GM19043 (cell line): ENCODE results near the gene MBTD1.
"Not testable (repeated sequence)": the region's sequence is repeated elsewhere in the genome, so short reads cannot be mapped to it uniquely, and the experiment has no call there.

Source experiments
- ATAC-seq: cut with Tn5 transposase; IDR thresholded peaks from one replicate; pipeline ENCODE4 v1.9.1; 2021; ENCODE audit warnings: low read depth; ENCODE audit not compliant: unreplicated experiment

Gene MBTD1

DNA sequence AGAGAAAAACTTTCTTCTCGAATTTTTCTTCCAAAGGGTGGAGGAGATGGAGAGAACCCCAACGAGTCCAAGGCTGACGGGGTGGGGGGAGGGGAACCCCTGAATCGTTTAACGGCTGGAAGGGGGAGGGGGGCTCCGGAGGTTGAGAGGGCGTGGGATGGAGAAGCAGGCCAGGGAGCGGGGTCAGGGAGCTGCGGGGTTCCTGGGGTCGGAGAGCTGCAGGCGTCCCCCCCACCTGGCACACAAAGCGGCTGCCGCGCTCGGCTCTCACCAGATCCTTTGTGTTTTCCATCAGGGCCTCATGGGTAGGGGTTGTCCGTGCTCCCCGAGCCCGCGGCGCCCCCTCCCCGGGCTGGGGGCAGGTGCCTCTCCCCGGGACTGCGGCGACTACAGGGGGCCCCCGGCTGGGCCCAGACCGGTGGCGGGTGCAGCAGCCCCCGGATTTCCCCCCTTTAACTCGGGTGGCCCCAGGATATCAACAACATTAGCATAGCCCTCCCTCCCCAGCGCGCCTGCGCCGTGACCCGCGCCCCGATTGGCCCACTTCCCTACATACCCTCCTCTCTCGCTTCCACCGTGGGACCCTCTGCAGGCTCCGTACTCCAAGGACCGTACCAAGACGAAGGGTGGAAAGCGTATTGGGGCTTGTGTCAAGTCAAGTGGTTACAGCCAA, at the start of gene MBTD1:
Gene MBTD1, minus strand, starts transcription at position 486 of the 673 bp plus-strand sequence. CDS start 34,888 bp downstream, outside the sequence.
- peak; percentile 79 for ATAC-seq

DNA sequence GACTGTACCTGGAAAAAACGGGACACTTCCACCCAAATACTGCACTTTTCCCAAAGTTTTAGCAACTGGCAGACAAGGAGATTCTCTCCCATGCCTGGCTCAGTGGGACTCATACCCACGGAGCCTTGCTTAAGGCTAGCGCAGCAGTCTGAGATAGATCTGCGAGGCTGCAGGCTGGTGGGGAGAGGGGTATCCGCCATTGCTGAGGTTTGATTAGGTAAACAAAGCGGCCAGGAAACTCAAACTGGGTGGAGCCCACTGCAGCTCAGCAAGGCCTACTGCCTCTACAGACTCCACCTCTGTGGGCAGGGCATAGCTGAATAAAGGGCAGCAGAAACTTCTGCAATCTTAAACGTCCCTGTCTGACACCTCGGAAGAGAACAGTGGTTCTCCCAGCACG, 45.3 kb upstream of the MBTD1 start:
- ATAC-seq, result no peak

DNA sequence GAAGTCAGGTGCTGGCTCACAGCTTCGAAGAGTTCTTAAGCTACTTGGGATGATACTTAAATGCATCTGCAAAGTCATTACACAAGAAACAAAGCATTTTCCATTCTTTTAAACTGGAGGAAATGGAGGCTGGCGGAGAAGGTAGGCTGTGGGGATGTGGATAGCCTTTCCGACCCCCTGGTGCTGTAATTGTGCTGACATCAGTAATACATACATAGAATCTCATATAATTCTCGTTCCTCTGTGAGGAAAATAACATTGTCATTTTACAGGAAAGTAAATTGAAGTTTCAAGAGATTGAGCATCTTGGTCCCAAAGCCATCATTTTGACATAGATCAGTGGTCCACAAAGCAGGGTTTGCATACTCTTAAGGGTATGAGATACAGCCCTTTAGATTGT, 40.0 kb upstream of the MBTD1 start:
- no peak for ATAC-seq

DNA sequence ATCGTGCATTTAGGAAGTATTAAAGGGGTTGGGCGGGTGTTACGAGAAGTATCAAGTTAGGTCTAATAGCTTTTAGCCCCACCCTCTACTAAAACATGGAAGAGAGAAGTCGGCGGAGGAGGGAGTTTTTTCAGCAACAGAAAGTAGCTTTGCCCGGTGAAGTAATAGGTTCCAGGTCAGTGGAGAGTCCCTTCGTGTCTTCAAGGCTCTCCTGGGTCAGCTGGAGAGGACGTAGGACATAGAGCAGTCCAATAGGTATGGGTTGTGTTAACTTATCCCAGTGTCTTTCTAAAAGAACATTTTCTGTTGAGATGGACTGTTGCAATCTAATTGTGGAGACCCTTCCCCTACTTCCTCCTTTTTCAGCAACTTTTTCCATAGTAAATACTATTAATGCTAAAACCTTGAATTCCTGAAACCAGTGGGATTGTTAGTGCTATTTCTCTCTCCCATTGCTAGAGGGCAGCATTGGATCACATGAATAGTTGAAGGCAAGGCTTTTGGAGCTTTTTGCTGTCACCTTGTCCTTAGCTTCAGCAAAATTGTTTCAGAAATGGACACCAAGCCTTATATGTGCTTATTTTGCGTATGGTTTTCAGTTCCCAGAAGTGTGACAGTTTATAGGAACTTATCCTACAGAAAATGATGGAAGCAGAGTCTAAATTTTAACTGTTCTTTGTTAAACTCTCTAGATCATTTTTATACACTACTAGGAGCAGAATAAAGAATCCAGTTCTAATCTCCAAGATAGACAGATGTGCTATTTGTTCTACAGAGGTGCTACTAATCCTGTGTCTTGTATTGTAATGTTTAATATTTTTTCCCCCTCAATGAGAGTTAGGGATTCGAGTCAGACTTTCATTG, 38.9 kb upstream of the MBTD1 start:
- no peak for ATAC-seq

DNA sequence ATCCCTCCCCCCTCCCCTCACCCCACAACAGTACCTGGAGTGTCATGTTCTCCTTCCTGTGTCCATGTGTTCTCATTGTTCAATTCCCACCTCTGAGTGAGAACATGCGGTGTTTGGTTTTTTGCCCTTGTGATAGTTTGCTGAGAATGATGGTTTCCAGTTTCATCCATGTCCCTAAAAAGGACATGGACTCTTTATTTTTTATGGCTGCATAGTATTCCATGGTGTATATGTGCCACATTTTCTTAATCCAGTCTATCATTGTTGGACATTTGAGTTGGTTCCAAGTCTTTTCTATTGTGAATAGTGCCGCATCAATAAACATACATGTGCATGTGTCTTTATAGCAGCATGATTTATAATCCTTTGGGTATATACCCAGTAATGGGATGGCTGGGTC, 34.5 kb upstream of the MBTD1 start:
- ATAC-seq, result not testable (repeated sequence)

DNA sequence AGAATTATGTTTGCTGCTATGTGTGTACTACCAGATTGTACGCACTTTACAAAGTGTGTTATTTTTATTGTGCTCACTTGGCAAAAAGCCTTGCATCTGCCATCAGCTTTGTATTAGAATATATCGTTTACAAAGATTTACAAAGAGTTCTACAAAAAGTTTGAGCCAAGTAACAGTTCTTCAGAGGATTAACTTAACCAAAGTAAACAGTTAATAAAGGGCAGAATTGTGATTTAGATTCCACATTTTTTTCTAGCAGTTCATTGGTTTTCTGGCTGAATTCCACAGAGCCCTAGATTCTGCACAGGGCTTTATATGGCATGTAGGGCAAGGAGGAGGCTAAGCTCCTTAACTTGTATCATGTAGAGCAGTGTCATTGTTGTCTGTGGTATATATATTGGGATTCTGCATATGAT, 29.9 kb upstream of the MBTD1 start:
- ATAC-seq, result no peak

DNA sequence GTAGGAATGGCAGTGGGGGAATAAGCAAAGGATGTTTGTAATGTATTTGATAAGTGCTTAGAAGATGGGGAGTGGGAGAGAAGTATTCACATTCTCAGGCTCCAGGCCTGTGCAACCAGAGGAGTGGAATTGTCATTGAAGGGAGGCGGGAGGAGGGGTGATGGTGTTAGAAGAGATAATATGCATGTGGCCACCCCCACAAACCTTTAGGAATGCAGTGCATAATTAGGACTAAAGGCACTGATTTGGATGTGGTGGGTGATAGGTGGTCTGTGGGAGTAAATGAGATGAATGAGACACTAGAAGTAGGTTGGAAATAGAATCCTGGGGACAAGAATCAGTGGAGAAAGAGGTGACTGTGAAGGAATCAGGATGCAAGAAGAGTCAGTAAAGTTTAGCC, 27.6 kb upstream of the MBTD1 start:
- no peak for ATAC-seq

DNA sequence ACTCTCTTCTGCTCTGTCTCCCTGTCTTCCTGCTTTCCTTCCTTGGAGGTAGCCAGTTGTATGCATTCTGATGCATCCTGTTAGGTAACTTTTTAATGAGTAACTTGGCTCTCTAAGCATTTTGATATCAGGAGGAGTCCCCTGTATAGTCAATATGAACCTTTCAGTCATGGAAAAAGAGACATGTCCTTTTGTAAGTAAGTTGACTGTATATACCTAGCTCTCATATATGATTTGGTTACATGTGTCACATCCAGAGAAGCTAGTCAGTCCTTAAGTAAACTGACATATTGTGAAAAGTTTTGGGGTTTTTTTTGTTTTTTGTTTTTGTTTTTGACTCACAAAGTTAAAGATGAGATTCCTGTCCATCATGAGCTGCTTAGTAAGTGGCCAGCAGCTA, 19.3 kb upstream of the MBTD1 start:
- ATAC-seq, result no peak

DNA sequence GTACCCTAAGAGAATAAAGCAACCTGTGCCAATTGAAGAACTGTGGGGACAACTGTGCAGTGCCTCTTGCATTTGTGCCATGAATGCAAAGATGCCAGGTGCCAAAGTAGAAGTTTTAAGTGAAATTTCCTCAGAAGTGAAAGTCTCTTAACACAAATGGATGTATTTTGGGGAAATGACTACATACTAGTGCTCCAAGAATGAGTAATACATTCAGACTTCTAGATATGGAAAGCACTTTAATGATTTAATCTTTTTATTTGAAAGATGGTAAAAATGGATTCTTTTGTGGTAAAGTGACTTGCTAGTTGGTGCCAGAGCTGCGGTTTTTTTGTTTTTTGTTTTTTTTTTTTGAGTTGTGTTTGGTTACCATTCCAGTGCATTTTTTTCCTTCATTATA, 15.5 kb upstream of the MBTD1 start:
- no peak for ATAC-seq

DNA sequence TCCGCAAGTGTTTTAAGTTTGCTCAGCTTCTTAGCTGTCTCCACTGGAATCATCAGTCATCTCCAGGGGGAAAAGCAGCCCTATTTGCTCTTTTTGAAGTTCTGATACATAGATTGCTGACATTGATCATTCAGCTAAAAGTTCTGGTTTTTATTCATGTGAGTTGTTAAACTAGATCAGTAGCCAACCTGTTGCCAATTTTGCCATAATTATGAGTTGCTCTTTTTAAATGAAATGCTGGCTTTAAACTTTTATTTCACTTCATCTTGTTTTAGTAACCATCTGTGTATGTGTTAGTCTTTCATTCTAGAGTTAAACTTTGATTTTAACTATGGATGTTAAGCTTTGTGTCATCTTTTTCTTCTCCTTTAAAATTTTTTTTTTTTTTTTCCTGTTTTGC, 13.0 kb upstream of the MBTD1 start:
- no peak for ATAC-seq

DNA sequence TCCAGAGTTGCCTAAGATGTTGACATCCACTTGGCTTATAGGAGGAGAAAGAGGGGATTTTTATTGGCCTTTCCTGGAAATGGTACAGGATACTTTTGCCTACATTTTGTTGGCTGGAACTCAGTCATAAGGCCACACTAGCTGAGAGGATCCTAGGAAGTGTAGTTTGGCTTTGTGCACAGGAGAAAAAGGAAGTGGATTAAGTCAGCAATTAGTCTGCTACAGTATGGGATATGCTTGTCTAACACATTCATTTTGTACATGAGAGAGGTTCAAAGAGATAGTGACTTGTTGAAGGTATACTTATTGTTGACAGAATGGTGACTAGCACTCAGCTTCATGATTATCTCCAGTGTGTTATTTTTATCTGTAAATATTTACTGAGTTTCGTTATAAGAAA, 10.8 kb upstream of the MBTD1 start:
- no peak for ATAC-seq

DNA sequence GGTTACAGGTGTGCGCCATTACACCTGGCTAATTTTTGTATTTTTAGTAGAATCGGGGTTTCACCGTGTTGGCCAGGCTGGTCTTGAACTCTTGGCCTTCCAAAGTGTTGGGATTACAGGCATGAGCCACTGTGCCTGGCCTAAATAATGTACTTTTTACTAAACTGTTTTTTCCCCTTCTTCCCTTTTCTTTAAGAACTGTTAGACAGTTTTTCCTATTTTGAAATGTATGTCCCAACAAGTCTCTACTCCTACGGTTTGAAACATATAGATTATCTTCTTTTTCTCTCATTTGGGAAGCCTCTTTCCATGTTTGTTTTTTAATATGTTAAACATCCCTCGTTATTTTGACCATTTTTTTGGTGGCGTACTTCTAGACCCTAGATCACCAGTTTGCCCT, 10.1 kb upstream of the MBTD1 start:
- ATAC-seq, result no peak

DNA sequence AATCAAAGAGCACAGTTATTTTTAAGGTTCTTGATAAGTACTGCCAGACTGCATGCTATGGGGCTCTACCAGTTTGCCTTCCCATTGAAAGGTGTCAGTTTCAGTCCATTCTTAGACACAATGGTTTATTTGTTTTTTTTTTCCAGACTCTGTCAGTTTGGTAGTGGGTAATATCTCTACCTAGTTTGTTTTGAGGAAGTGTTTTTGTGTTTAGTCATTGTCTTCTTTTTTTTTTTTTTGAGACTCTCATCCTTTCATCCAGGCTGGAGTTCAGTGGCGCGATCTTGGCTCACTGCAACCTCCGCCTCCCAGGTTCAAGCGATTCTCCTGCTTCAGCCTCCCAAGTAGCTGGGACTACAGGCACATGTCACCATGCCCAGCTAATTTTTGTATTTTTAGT, 4.6 kb upstream of the MBTD1 start:
- ATAC-seq, result not testable (repeated sequence)

DNA sequence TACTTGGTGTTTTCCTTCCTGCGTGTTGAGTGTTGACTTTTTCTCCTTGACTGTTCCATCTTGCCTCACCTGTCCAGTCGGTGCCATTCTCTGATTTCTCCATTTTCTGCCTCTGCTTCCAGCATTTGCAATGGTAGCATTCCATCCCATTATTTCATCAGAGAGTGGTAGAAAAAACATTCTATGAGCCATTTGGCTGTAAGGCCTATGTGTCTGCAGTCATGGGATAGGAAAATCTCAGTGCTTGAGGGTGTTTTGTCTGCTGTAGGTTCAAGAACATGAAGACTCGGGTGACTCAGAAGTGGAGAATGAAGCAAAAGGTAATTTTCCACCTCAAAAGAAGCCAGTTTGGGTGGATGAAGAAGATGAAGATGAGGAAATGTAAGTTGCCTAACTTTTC, 3.2 kb upstream of the MBTD1 start:
- ATAC-seq, result no peak

DNA sequence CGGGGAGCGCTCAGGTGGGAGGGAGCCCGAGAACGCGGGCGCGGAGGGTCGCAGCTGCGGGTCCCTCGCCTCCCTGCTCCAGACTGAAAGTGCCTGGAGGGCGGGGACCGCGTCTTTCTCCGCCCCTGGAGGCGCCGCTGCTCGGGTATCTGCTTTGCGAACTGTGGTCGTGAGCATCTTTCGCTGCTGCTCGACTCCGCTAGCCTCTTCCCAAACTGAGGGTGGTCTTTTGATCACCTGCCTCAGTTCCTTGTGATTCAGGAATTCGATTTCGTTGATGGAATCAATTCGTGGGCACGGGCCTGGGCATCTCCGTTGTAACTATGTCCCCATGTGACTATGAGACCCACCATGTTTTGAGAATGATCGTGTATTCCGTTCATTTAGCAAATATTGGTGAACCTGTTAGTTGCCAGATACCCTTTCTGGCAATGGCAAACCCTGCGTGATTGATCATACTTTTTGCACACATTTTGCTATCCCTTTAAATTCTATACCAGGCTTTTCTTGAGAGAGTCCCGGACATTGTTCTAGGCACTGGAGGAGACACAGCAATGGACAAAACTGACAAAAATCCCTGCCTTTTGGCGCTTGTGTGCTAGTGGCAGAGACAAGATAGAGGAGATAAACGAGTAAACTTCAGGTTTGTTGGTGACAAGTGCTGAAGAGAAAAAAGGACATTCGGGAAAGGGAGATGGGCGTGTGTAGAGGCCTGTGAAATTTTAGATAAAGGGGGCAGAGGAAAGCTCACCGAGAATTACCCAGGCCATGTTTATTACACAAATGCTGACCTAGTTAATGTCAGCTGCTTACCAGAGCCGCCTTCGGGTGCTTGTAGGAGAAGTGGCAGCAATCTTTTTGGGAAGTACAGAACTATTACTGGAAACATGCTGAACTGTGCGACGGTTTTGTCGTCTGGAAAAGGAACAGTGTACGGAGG, 1.4 kb upstream of the MBTD1 start:
- ATAC-seq, result no peak

DNA sequence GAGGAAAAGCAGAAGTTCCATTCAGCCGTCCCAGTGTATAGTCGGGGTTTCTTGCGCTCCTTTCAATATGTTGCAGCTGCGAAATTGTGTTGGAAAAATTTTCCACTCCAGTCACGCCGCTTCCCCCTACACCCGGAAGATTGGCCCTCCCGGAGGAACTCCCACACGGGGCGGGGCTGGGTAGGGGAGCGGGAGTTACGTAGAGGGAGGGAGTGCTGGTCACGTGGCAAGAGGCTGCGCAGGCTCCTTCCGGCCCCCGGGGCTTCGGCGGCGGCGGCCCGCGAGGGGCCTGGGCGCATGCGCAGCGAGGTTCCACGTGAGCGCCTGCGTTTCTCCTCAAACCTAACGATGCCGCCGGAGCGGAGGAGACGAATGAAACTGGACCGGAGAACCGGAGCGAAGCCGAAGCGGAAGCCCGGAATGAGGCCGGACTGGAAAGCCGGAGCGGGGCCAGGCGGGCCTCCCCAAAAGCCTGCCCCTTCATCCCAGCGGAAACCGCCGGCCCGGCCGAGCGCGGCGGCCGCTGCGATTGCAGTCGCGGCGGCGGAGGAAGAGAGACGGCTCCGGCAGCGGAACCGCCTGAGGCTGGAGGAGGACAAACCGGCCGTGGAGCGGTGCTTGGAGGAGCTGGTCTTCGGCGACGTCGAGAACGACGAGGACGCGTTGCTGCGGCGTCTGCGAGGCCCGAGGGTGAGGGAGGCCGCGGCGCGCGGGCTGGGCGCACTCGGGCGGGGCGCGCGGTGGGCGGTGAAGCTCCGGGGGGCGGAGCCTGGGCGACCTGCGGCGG, 581 bp upstream of the MBTD1 start, which contains the start of gene UTP18:
Gene UTP18, plus strand, starts transcription at position 310 of the 787 bp plus-strand sequence. Its CDS starts 39 bp downstream, at position 349.
- peak; percentile 62 for ATAC-seq

DNA sequence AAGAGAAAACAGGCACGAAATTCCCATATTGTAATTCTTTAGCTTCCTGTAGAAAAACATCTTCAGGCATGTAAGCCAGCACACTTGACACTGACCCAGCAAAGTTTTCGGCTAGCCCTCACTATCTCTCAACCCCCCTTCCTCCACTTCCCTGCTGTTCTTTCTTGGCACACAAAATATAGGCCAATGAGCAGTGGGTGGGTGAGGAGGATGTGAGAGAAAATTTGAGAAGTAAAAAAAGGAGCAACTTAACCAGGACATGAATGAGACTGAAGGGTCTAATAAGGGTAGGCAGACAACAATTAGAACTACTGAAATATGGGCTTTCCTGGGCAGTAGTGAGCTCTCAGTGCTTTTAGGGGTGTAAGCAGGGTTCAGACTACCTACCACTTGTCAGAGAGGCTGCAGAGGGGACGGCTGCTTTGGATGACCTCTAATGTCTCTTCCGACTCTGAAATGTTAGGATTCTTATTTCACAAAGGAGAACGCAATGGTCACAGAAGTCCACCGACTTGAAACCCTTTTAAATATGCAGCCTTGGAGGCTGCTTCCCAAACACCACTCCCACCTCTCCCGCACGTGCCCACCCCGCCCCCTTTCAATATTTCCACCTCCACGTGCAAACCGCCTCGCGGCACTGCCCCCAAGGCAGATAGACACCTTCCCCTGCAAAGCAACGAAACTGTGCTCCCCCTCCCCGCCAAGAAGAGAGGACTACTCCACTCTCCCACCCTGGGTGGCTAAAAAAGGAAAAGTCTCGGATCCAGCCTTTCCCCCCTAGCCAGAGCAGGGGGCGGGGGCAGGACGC, 889 bp downstream of the MBTD1 start:
- ATAC-seq, result no peak

DNA sequence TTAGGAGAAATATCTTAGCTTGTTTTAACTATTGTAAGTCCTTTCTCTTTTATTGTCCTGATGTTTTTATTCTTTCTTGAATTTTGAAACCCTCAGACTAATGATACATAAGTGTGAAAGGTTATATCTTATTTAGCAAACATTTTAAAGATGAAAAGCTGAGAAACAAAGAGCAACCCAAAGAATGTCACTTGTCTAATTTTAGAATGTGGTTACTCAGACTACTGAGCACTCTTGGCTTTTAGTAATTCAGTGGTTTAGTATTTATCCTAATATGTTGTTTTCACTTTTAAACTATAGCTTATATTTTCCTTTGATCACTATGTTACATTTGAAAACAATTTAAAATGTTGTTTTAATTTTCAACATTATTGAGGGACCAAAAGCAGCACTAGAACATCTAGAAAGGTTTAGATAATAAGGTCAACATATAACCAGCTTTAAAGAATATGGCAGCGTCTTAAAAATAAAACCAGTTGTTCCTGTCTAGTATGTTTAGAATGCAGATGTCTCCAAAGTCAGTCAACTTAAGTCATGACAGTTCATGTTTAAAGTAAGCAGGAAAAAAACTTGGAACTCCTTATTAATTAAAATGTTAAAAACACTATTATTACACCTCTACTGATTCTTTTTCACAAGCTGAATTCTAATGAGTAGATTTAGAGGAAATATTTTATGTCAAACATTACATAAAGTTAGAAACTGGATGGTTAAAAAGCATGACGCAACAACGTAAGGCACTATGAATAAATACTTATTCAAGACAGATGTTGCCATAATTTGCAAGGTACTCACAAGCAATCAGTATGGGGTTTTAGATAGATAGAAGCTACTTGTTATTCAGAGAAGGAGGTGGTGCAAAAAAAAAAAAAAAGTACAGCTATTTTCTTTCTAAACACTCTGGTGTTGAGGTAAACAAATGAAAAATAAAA, 2.4 kb downstream of the MBTD1 start:
- no peak for ATAC-seq
